Left lung (tissue), 10 donors: ENCODE data around the gene ADCY10. TPM values are rescaled to one million over a fixed set of nuclear protein-coding genes. Genes with fewer than 3 reads are reported as not detected.

Experiments
- ATAC-seq: fragments of 200-7000 bp; cut with Tn5 transposase; one replicate; pipeline ENCODE4 v1.9.1; 2020; ENCODE audit warnings: moderate library complexity
- DNase-seq, 4 donors: peaks; one replicate each; pipeline ENCODE4 v3.0.0-alpha.2; 2013 to 2020
- H3K27ac ChIP-seq, 2 donors: fragments of 200-600 bp; sonication (generic) in 1 of 2; one replicate each; pipeline versions ENCODE4 v1.5.0 to v1.8.0; 2020 to 2021
- H3K27me3 ChIP-seq, 2 donors: fragments of 200-600 bp; sonication (generic) in 1 of 2; one replicate each; pipeline versions ENCODE4 v1.5.0 to v1.8.0; 2020 to 2021
- H3K36me3 ChIP-seq, 2 donors: fragments of 200-600 bp; sonication (generic) in 1 of 2; one replicate each; pipeline versions ENCODE4 v1.5.0 to v1.8.0; 2020 to 2021
- H3K4me1 ChIP-seq, 2 donors: fragments of 200-600 bp; one replicate each; pipeline ENCODE4 v1.8.0; 2021
- H3K4me3 ChIP-seq, 2 donors: fragments of 200-600 bp; sonication (generic) in 1 of 2; one replicate each; pipeline versions ENCODE4 v1.5.0 to v1.8.0; 2020 to 2021; ENCODE audit warnings: mild to moderate bottlenecking in 1 of 2
- H3K9me3 ChIP-seq, 2 donors: fragments of 200-600 bp; sonication (generic) in 1 of 2; one replicate each; pipeline versions ENCODE4 v1.5.0 to v1.8.0; 2020 to 2021
- intact Hi-C, 2 donors: fragments of 100-400 bp; cut with DNase I; formaldehyde crosslinking; loops; one replicate each; pipeline versions ENCODE4 v1.11.2 to v1.14.2; 2022
- polyA plus RNA-seq, 6 donors: library from polyadenylated mRNA; unstranded; fragments of 120-200 nt; gene quantifications; one replicate each; pipeline ENCODE4 v1.2.1, GENCODE V29; 2013; ENCODE audit not compliant: insufficient read length in 6 of 6
- total RNA-seq, 2 donors: library from RNA; stranded (reverse); fragmentation: NEBNext Ultra II Directional; extraction: Animal tissue kit (Norgen Biotek cat#: 25700); gene quantifications; one replicate each; pipeline ENCODE4 v1.2.1, GENCODE V29; 2021
- TF ChIP-seq, protein P1 (sequence below), 2 donors: fragments of 200-600 bp; sonication (generic) in 1 of 2; IDR thresholded peaks; one replicate each; pipeline versions ENCODE4 v1.5.0 to v1.8.0; 2021; ENCODE audit warnings: antibody characterized with exemption in 2 of 2
- donor health status: DM: no; HTN: yes; CAD: no.
- donor health status: DM: no; HTN: no; CAD: no.

ADCY10 gene
- total and polyA plus RNA-seq, 8 donors = 0.11 to 0.37 (median 0.21) TPM; not detected in 1

DNA sequence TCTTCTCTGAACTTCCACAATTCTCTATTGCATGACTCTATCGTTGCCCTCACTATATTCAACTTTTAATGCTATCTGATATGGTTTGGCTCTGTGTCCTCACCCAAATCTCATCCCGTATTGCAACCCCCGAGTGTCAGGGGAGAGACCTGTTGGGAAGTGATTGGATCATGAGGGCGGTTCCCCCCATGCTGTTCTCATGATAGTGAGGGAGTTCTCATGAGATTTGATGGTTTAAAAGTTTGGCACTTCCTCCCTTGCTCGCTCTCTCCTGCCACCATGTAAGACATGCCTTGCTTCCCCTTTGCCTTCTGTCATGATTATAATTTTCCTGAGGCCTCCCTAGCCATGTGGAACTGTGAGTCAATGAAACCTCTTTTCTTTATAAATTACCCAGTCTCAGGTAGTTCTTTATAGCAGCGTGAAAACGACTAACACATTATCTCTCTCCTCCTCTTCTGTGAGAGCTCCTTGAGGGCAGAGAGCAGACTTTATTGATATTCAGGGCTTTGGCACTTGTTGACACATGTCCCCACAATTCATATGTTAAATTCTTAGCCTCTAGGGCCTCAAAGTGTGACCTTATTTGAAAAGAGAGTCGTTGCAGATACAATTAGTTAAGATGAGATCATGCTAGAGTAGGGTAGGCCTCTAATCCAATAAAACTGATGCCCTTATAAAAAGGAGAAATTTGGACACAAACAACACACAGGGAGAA is 52.1 kb downstream of the ADCY10 start:
- DNase-seq = no peak
- H3K36me3 ChIP-seq = no peaks in the 10 kb centered on the region
- no peak overlapping the region for H3K4me3 ChIP-seq
- TF ChIP-seq, protein P1, sequence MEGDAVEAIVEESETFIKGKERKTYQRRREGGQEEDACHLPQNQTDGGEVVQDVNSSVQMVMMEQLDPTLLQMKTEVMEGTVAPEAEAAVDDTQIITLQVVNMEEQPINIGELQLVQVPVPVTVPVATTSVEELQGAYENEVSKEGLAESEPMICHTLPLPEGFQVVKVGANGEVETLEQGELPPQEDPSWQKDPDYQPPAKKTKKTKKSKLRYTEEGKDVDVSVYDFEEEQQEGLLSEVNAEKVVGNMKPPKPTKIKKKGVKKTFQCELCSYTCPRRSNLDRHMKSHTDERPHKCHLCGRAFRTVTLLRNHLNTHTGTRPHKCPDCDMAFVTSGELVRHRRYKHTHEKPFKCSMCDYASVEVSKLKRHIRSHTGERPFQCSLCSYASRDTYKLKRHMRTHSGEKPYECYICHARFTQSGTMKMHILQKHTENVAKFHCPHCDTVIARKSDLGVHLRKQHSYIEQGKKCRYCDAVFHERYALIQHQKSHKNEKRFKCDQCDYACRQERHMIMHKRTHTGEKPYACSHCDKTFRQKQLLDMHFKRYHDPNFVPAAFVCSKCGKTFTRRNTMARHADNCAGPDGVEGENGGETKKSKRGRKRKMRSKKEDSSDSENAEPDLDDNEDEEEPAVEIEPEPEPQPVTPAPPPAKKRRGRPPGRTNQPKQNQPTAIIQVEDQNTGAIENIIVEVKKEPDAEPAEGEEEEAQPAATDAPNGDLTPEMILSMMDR (IDR thresholded peaks at IDR 0.05) = no peak
- no peaks in the 10 kb centered on the region for H3K4me1 ChIP-seq
- H3K27ac ChIP-seq = no peak overlapping the region
- no peaks in the 10 kb centered on the region for H3K9me3 ChIP-seq
- no peaks in the 10 kb centered on the region for H3K27me3 ChIP-seq
- intact Hi-C loops = no loop called here
- no peak for ATAC-seq

DNA sequence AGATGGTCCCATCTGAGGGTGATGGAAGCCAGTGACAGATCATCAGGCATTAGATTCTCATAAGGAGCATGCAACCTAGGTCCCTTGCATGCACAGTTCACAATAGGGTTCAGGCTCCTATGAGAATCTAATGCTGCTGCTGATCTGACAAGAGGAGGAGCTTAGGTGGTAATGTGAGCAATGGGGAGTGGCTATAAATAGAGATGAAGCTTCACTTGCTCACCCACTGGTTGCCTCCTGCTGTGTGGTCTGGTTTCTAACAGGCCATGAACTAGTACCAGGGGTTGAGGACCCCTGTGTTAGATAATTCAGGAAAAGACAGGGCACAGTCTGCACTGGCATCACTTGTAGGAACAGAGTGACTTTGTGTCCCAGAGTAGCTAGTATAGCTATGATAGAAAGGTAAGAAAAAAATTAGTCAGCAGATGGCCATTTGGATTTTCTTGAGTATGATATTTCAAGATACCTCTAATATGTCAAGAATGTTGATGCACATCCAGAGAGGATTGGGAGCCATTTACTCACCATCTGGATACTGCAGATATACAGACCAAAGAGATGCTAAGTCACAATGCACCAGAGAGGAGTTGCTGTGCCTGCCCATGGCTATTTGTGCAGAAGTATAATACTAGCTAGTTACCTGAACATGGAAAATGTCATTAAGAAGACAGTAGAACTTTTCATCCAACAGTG is 53.6 kb downstream of the ADCY10 start:
- no peak for ATAC-seq
- intact Hi-C loops = no loop called here
- H3K9me3 ChIP-seq = no peaks in the 10 kb centered on the region

DNA sequence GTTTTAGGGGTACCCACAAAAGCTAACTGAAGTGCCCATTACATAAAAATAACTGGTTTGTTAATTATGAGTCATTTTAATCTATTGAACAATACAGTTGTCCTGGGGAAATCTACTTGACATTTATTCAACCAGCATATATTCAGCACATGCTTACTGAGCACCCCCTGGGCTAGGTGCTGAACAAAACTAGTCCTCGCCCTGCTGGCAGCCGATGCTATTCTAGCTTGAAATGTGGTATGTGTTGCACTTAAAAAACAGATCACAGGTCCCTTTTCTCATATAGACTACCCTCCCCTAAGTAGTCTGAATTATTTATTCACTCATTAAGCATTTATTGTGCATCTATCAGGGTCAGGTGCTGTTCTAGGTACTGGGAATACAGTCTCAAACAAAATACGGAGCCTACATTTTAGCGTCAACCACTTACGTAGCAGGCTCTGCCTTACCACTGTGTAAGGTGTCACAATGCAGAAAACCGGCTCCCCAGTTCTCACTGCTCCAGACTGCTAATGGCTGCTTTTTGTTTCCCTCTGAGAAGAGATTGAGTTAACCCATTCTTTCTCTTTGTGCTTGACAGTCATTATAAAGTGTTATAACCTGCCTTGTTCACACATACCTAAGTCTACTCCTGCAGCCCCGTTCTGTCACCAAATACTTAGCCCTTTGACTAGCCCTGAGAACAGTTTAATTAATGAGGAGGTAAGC is 57.1 kb downstream of the ADCY10 start:
- intact Hi-C loops = no loop called here
- H3K4me3 ChIP-seq = no peak overlapping the region
- no peak for DNase-seq
- ATAC-seq = no peak
- no peaks in the 10 kb centered on the region for H3K4me1 ChIP-seq
- no peaks in the 10 kb centered on the region for H3K9me3 ChIP-seq
- TF ChIP-seq, protein P1 (IDR thresholded peaks at IDR 0.05) = no peak
- H3K36me3 ChIP-seq = no peaks in the 10 kb centered on the region
- no peak overlapping the region for H3K27ac ChIP-seq
- no peaks in the 10 kb centered on the region for H3K27me3 ChIP-seq

More for the DNA sequence above, 53.6 kb downstream of the ADCY10 start:
- Histone ChIP-seq H3K27ac (no peak overlapping the region), H3K27me3 (no peaks in the 10 kb centered on the region), H3K36me3 (no peaks in the 10 kb centered on the region), H3K4me3 (no peak overlapping the region), H3K4me1 (no peaks in the 10 kb centered on the region)
- no peak for DNase-seq
- TF ChIP-seq, protein P1 (IDR thresholded peaks at IDR 0.05) = no peak

DNA sequence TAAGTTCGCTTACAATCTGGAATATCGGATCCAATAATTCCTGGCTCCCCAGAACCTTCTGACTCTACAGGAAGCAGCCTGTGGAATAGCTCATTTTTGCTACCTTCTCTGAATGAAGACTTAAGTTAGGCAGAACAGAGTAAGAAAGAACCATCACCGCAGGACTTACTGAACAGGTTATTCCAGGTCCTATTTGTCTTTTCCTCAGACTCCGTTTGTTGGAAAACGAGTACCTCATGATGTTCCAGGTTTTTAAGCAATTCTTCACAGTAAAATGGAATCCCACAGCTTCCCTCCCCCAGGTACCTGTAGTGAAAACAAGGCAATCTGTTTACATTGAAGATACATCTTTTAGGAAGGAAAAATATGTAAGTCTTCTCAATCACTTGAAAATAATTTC is 59.8 kb downstream of the ADCY10 start:
- DNase-seq = no peak
- H3K27me3 ChIP-seq = no peaks in the 10 kb centered on the region
- no peaks in the 10 kb centered on the region for H3K9me3 ChIP-seq
- intact Hi-C loops = no loop called here
- TF ChIP-seq, protein P1 (IDR thresholded peaks at IDR 0.05) = no peak
- H3K27ac ChIP-seq = no peak overlapping the region
- H3K4me3 ChIP-seq = no peak overlapping the region
- H3K36me3 ChIP-seq = no peaks in the 10 kb centered on the region
- ATAC-seq = no peak
- no peaks in the 10 kb centered on the region for H3K4me1 ChIP-seq

DNA sequence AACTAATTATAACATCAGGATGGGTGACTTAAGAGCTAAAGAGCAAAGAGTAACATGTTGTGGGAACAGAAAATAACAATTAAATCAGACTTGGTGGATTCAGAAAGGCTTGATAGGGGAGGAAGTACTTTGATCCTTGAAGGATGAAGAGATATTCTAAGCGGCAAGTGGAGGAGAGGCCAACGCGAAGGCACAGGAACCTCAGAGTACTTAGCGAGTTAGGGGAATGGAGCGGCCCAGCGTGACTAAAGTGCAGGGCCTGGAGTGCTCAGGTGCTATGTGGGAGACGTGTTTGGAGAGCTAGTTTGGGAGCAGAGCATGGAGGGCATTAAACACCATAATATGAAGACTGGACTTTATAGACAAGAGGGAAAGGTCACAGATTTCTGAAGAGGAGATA is 64.3 kb downstream of the ADCY10 start:
- intact Hi-C loops = no loop called here
- Histone ChIP-seq H3K9me3 (no peaks in the 10 kb centered on the region), H3K4me1 (no peaks in the 10 kb centered on the region), H3K36me3 (no peaks in the 10 kb centered on the region), H3K4me3 (no peak overlapping the region), H3K27ac (no peak overlapping the region), H3K27me3 (no peaks in the 10 kb centered on the region)
- TF ChIP-seq, protein P1 (IDR thresholded peaks at IDR 0.05) = no peak
- ATAC-seq (no peak), DNase-seq (no peak)
